Upper lobe of left lung (tissue), 4 donors: ENCODE results near the gene TMPRSS3.

Experiments
- POLR2A ChIP-seq, 4 donors: fragments of 450-650 bp; IDR thresholded peaks; one replicate each; pipeline ENCODE4 v1.5.1; 2016 to 2017; ENCODE audit warnings: antibody characterized with exemption in 4 of 4, mild to moderate bottlenecking in 2 of 4
- TF ChIP-seq, protein P1 (sequence below), 6 experiments: fragments of 450-650 bp in 4 of 6; fragments of 200-600 bp in 2 of 6; sonication (generic) in 2 of 6; IDR thresholded peaks; one replicate each; pipeline ENCODE4 v1.5.1; 2016 to 2019; ENCODE audit warnings: antibody characterized with exemption in 6 of 6

DNA sequence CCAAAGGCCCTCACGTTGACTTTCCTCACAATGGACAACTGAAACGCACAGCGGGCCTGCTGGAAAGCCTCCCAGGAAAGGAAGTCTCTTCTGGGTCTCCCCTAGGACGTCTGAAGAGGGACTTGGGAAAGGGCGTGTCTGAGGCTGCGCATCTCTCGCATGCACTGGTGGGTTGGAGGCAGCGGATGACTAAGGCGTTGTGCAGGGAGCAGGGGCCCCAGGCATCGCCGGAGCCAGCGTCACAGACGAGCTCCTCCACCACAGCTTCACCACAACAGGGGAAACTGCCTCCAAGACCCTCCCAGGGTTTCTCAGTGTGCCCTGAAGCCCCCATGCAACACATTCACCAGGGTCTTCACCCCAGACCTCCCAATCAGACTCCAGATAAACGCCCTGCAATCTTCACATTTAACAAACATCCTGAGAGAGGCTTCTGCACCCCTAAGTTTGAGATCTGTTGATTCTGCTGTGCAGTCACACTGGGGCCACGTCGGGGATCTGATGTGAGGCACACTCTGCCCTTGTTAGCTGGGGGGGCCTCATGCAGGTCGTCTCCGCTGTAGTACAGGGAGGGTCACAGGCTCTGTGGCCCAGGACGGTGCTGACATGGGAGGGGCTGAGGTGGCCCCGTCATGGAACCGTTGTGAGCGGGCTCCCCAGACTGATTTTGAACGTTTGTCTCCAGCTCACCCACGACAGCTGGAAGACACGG lies 22.5 kb downstream of the TMPRSS3 start:
- no peak for TF ChIP-seq POLR2A (IDR thresholded peaks at IDR 0.05)
- TF ChIP-seq, protein P1, sequence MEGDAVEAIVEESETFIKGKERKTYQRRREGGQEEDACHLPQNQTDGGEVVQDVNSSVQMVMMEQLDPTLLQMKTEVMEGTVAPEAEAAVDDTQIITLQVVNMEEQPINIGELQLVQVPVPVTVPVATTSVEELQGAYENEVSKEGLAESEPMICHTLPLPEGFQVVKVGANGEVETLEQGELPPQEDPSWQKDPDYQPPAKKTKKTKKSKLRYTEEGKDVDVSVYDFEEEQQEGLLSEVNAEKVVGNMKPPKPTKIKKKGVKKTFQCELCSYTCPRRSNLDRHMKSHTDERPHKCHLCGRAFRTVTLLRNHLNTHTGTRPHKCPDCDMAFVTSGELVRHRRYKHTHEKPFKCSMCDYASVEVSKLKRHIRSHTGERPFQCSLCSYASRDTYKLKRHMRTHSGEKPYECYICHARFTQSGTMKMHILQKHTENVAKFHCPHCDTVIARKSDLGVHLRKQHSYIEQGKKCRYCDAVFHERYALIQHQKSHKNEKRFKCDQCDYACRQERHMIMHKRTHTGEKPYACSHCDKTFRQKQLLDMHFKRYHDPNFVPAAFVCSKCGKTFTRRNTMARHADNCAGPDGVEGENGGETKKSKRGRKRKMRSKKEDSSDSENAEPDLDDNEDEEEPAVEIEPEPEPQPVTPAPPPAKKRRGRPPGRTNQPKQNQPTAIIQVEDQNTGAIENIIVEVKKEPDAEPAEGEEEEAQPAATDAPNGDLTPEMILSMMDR (IDR thresholded peaks at IDR 0.05) = no peak
